HFFc6 (cell line): ENCODE results near the gene ZNF771. TPM values are rescaled to one million over a fixed set of nuclear protein-coding genes. Genes with fewer than 3 reads are reported as not detected.

Experiments used
- DNase-seq: peaks from one replicate; pipeline ENCODE4 v3.0.0-alpha.2; 2018
- H3K27ac Mint-ChIP-seq: 2 replicates; pipeline ENCODE4 v1.8.0; 2020; ENCODE audit warnings: mild to moderate bottlenecking, mixed read lengths
- H3K27me3 Mint-ChIP-seq: 2 replicates; pipeline ENCODE4 v1.8.0; 2021; ENCODE audit warnings: mild to moderate bottlenecking, moderate library complexity, mixed read lengths; ENCODE audit not compliant: insufficient read depth
- H3K36me3 Mint-ChIP-seq: 2 replicates; pipeline ENCODE4 v1.8.0; 2021; ENCODE audit warnings: low read depth, mixed read lengths
- H3K4me1 Mint-ChIP-seq: 2 replicates; pipeline ENCODE4 v1.8.0; 2020; ENCODE audit warnings: low read depth, mixed read lengths
- H3K4me3 Mint-ChIP-seq: 2 replicates; pipeline ENCODE4 v1.8.0; 2020; ENCODE audit warnings: mild to moderate bottlenecking, moderate library complexity, mixed read lengths
- H3K9me3 Mint-ChIP-seq: 2 replicates; pipeline ENCODE4 v1.8.0; 2020; ENCODE audit warnings: mild to moderate bottlenecking, mixed read lengths
- total RNA-seq, 6 experiments: library from RNA; stranded (reverse); fragmentation: NEBNext Ultra II Directional; extraction: Animal tissue kit (Norgen Biotek cat#: 25700); gene quantifications; 2 replicates in 1 of 6; 3 replicates in 5 of 6; pipeline ENCODE4 v1.2.3, GENCODE V29; 2021
- TF ChIP-seq, protein P1 (sequence below): fragments of 200-600 bp; sonication (generic); IDR thresholded peaks from 2 replicates; pipeline ENCODE4 v1.5.0; 2021; ENCODE audit warnings: antibody characterized with exemption, mild to moderate bottlenecking

The ZNF771 gene
- total RNA-seq, 6 experiments from 2014 or later: 15.8 to 19.1 (median 16.8) TPM

DNA sequence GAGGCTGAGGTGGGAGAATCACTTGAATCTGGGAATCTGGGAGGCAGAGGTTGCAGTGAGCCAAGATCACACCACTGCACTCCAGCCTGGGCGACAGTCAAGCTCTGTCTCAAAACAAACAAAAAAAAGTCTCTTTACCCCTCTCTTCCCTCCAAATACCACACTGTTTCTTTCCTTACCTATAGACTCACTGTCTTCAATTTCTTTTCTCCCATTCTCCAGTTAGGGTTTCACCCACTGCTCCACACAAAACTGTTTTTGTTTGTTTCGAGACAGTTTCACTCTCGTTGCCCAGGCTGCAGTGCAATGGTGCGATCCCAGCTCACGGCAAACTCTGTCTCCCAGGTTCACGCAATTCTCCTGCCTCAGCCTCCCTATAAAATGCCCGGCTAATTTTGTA lies 46.2 kb upstream of the ZNF771 start:
- TF ChIP-seq, protein P1, sequence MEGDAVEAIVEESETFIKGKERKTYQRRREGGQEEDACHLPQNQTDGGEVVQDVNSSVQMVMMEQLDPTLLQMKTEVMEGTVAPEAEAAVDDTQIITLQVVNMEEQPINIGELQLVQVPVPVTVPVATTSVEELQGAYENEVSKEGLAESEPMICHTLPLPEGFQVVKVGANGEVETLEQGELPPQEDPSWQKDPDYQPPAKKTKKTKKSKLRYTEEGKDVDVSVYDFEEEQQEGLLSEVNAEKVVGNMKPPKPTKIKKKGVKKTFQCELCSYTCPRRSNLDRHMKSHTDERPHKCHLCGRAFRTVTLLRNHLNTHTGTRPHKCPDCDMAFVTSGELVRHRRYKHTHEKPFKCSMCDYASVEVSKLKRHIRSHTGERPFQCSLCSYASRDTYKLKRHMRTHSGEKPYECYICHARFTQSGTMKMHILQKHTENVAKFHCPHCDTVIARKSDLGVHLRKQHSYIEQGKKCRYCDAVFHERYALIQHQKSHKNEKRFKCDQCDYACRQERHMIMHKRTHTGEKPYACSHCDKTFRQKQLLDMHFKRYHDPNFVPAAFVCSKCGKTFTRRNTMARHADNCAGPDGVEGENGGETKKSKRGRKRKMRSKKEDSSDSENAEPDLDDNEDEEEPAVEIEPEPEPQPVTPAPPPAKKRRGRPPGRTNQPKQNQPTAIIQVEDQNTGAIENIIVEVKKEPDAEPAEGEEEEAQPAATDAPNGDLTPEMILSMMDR: no peak
- Mint-ChIP-seq H3K27me3 (peaks cover 3% of the 10 kb centered on the region; the same call in 1 of the 2 replicates), H3K4me1 (peaks cover 18% of the 10 kb centered on the region), H3K4me3 (no peak overlapping the region), H3K27ac (no peak overlapping the region), H3K9me3 (no peaks in the 10 kb centered on the region), H3K36me3 (peaks cover 22% of the 10 kb centered on the region)
- DNase-seq: no peak

DNA sequence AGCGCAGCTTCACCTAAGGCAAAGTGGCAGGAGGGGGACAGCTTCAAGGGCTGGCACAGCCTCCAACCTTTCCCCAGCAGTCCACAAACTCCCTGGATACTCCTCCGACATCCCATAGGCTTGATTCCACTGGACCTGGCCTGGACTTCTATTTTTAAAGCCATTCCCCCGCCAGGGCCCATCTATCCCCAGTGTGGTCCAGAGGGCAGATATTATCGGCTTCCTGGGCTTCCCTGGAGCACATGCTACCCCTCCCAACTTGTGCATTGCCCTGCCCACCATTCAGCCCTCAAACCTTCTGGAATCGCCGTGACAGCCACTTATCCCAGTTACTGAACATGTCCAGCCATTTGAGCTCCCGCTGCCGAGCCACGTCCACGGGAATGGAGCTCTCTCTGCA lies 42.2 kb upstream of the ZNF771 start:
- TF ChIP-seq, protein P1: no peak
- Mint-ChIP-seq H3K4me3 (no peak overlapping the region), H3K27me3 (peaks cover 3% of the 10 kb centered on the region; the same call in 1 of the 2 replicates), H3K9me3 (no peaks in the 10 kb centered on the region), H3K4me1 (peaks cover 28% of the 10 kb centered on the region), H3K27ac (no peak overlapping the region), H3K36me3 (peaks cover 31% of the 10 kb centered on the region)
- no peak for DNase-seq

DNA sequence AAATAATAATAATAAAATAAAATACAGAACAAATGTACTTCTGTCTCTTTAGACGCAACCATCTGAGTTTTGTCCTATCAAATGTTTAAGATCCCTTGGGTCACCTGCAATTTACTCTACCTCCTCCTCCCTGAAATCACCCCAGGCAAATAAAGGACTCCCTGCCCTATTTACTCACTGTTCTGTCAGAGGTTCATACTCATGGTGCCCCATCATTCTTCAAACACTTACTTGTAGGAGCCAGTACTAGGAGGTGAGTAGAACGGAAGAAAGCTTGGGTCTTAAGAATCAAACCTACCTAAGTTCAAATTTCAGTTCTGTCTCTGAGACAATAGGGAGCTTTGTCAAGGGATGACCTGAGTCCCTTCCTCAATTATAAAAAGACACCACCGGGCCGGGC lies 40.9 kb upstream of the ZNF771 start:
- H3K27me3 Mint-ChIP-seq: peaks cover 9% of the 10 kb centered on the region; the same call in 1 of the 2 replicates
- peak overlapping the region; percentile 89 for H3K4me3 Mint-ChIP-seq
- H3K9me3 Mint-ChIP-seq: no peaks in the 10 kb centered on the region
- H3K27ac Mint-ChIP-seq: peak overlapping the region; percentile 70
- no peak for DNase-seq
- H3K36me3 Mint-ChIP-seq: peaks cover 31% of the 10 kb centered on the region
- peaks cover 34% of the 10 kb centered on the region for H3K4me1 Mint-ChIP-seq
- TF ChIP-seq, protein P1: no peak

DNA sequence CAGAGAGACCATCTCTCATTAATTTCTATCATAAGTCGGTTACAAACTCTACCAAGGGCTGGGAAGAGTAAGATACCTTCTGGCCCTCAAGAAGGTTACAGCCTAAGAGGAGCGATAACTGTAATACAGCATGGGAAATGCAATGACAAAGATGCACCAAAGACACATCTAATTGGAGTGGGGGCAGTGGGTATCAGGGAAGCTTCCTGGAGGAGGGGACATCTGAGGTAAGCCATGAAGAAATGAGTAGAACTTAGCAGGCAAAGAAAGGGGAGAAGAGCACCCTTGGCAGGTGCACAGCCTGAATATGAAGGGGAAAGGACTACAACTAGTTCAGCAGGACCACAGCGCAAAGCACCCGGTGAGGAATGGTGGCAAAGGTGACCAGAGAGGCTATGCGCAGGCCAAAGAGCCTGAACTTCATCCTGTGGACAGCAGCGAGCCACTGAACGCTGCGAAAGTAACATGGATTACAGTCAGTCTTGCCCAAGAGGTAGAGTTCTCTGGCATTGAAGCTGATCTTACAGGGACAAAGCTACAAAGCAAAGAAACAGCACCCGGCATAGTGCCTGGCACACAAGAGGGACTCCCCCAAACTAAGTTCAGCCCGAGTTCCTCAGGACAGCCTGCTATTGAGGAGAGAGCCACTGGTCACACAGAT lies 39.9 kb upstream of the ZNF771 start:
- H3K4me1 Mint-ChIP-seq: peaks cover 39% of the 10 kb centered on the region

DNA sequence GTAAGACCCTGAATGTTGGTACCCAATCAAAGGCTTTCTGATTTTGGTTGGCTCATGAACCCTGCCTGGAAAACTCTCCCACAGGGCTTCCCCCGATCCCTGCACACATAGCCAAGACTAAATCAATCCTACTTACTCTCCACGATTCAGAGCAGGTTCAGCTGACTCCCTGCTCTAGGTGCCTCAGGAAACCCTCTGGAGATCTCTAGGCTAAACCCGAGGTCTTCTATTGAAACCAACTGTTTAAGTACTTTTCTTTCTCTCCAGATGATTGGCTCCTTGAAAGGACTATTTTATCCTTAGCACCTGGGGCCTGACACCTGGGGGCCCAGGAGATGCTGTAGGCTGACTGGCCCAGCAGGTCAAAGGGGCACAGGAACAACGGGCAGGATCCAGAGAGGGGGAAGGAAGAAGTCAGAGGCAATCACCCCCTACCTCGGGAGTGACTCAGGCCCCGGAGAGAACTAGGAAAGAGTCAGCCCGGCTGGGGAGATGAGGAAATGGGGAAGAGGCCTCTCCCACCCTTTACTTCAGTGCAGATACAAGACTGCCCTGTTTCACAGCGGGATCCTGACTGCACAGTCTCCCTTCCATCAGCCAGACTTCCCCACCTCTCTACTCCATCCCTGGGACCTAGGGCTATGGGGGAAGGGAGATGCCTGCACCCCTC lies 39.1 kb upstream of the ZNF771 start:
- Mint-ChIP-seq H3K27me3 (peaks cover 9% of the 10 kb centered on the region; the same call in 1 of the 2 replicates), H3K36me3 (peaks cover 21% of the 10 kb centered on the region), H3K4me1 (peaks cover 39% of the 10 kb centered on the region), H3K4me3 (peak overlapping the region; percentile 89), H3K9me3 (no peaks in the 10 kb centered on the region), H3K27ac (peak overlapping the region; percentile 70)
- TF ChIP-seq, protein P1: no peak
- peak; percentile 42 for DNase-seq

More for the DNA sequence above, 39.9 kb upstream of the ZNF771 start:
- TF ChIP-seq, protein P1: no peak
- no peak for DNase-seq
- Mint-ChIP-seq H3K4me3 (peak overlapping the region; percentile 89), H3K36me3 (peaks cover 27% of the 10 kb centered on the region), H3K27me3 (peaks cover 6% of the 10 kb centered on the region; the same call in 1 of the 2 replicates), H3K27ac (peak overlapping the region; percentile 70), H3K9me3 (no peaks in the 10 kb centered on the region)
